Measurements from ENCODE around the gene MAPK1IP1L. TPM values are rescaled to one million over a fixed set of nuclear protein-coding genes. Genes with fewer than 3 reads are reported as not detected.

Gene MAPK1IP1L
- total and polyA plus RNA-seq, 2 of the 13 experiments (the other 11 are each of a cell fraction or from before 2014, with no cell fraction given): 27.8 to 68.4 TPM

- POLR2A ChIA-PET: interaction anchor here (1.1 kb wide), 1 partner anchor 33 kb away, joined by 3 read pairs; the partner anchor contains the start of gene MAPK1IP1L
- H2AFZ ChIP-seq (ENCODE audit: low read length): no peak overlapping the region
- 0 out of 2 replicates have a peak, but pooled peaks cover 4% of the 10 kb centered on the region for H3K4me1 ChIP-seq (ENCODE audit: insufficient read depth, low read length)
- FAIRE-seq: no peak
- no TSS peak for BruUV-seq (replicated peaks)
- H3K27ac ChIP-seq (ENCODE audit: extremely low read length, insufficient read depth, low read length): no peak overlapping the region
- no peaks in the 10 kb centered on the region for H3K79me2 ChIP-seq (ENCODE audit: insufficient read depth, low read length)
- H4K20me1 ChIP-seq (ENCODE audit: insufficient read depth, low read length): no peaks in the 10 kb centered on the region
- in situ Hi-C loops (cut with HindIII; ENCODE audit: extremely low pct_ligation_motif_present, low pct_unique_long_range_greater_than_20kb) (no loop called here), intact Hi-C loops (cut with micrococcal nuclease; ENCODE audit: unreplicated experiment) (no loop called here)
- H3K36me3 ChIP-seq (replicated peaks in 1 of 2; ENCODE audit: control insufficient read depth in 1 of 2, insufficient read depth in 2 of 2, low read length in 2 of 2): no peaks in the 10 kb centered on the region
- ATAC-seq: no peak
- H3K4me2 ChIP-seq (ENCODE audit: low read depth, low read length): no peak overlapping the region
- H3K9ac ChIP-seq (ENCODE audit: insufficient read depth, low read depth, low read length): no peak overlapping the region
- no peak for DNase-seq (ENCODE audit: low spot score)
- CTCF ChIA-PET (ENCODE audit: low intra/inter-chr PET ratio, low total read pairs): no interaction called here
- no peaks in the 10 kb centered on the region for H3K27me3 ChIP-seq (ENCODE audit: control insufficient read depth in 1 of 2, insufficient read depth in 2 of 2, low read length in 2 of 2)
- H3K9me3 ChIP-seq (ENCODE audit: low read length): no peaks in the 10 kb centered on the region
- no peak overlapping the region for H3K4me3 ChIP-seq (replicated peaks in 1 of 3; ENCODE audit: insufficient read depth in 1 of 3, low read depth in 2 of 3, low read length in 3 of 3)
- TF ChIP-seq IKZF5 (CRISPR knock-in tag; IDR thresholded peaks at IDR 0.05) (no peak), ZBTB44 (CRISPR knock-in tag; IDR thresholded peaks at IDR 0.05) (no peak), CENPBD1 (CRISPR knock-in tag; IDR thresholded peaks at IDR 0.05; ENCODE audit: borderline replicate concordance, low read depth) (no peak), TRIM22 (IDR thresholded peaks at IDR 0.05) (no peak), THYN1 (CRISPR knock-in tag; IDR thresholded peaks at IDR 0.05; ENCODE audit: borderline replicate concordance, low read depth) (no peak), YY1 (IDR thresholded peaks at IDR 0.05; ENCODE audit: insufficient read depth, insufficient replicate concordance, low read depth, low read length) (no peak), ZEB1 (IDR thresholded peaks at IDR 0.05; ENCODE audit: insufficient replicate concordance, low read depth) (no peak), ZBTB40 (IDR thresholded peaks at IDR 0.05) (no peak), ZBTB40 (CRISPR knock-in tag; IDR thresholded peaks at IDR 0.05) (no peak), NRL (CRISPR knock-in tag; IDR thresholded peaks at IDR 0.05; ENCODE audit: borderline replicate concordance) (no peak)
These were observed 33.1 kb downstream of the MAPK1IP1L start for GRCh38 chr14:55084401-55085059.

Measured in HepG2 (cell line).